ENCODE results near the gene ETFA.

Gene ETFA

GRCh38 chr15:76345583-76345879, 34.3 kb upstream of the ETFA start:
- TF ChIP-seq ZNF565 (CRISPR knock-in tag; conservative IDR thresholded peaks at IDR 0.05; ENCODE audit: low read depth) (no peak), ZFP30 (CRISPR knock-in tag; IDR thresholded peaks at IDR 0.05) (no peak), OSR1 (CRISPR knock-in tag; IDR thresholded peaks at IDR 0.05) (no peak), BACH2 (CRISPR knock-in tag; IDR thresholded peaks at IDR 0.05; ENCODE audit: borderline replicate concordance) (no peak), CSDC2 (CRISPR knock-in tag; IDR thresholded peaks at IDR 0.05) (no peak), POU6F1 (CRISPR knock-in tag; IDR thresholded peaks at IDR 0.05; ENCODE audit: borderline replicate concordance, low read depth) (no peak), TCF4 (CRISPR knock-in tag; IDR thresholded peaks at IDR 0.05; ENCODE audit: borderline replicate concordance) (no peak), TSHZ2 (CRISPR knock-in tag; IDR thresholded peaks at IDR 0.05) (no peak), ZFP3 (CRISPR knock-in tag; IDR thresholded peaks at IDR 0.05) (no peak), ESRRG (CRISPR knock-in tag; IDR thresholded peaks at IDR 0.05) (no peak), TOX (CRISPR knock-in tag; IDR thresholded peaks at IDR 0.05; ENCODE audit: borderline replicate concordance) (no peak), RARB (CRISPR knock-in tag; IDR thresholded peaks at IDR 0.05) (no peak), ISL1 (CRISPR knock-in tag; IDR thresholded peaks at IDR 0.05) (no peak), PATZ1 (CRISPR knock-in tag; IDR thresholded peaks at IDR 0.05; ENCODE audit: borderline replicate concordance) (no peak), CSRNP3 (CRISPR knock-in tag; IDR thresholded peaks at IDR 0.05) (no peak), ZC3H10 (CRISPR knock-in tag; IDR thresholded peaks at IDR 0.05) (no peak), ZNF70 (CRISPR knock-in tag; IDR thresholded peaks at IDR 0.05) (no peak)
- ATAC-seq, result no peak

GRCh38 chr15:76344893-76345582, 33.8 kb upstream of the ETFA start:
- ATAC-seq, result no peak
- TF ChIP-seq PPARA (CRISPR knock-in tag; IDR thresholded peaks at IDR 0.05; ENCODE audit: borderline replicate concordance), result no peak
- TF ChIP-seq ZC3H10 (CRISPR knock-in tag; IDR thresholded peaks at IDR 0.05), result no peak
- no peak for TF ChIP-seq CREB5 (CRISPR knock-in tag; IDR thresholded peaks at IDR 0.05; ENCODE audit: low read depth)
- TF ChIP-seq ZNF565 (CRISPR knock-in tag; conservative IDR thresholded peaks at IDR 0.05; ENCODE audit: low read depth), result no peak
- no peak for TF ChIP-seq ESRRG (CRISPR knock-in tag; IDR thresholded peaks at IDR 0.05)
- TF ChIP-seq RARB (CRISPR knock-in tag; IDR thresholded peaks at IDR 0.05), result no peak
- no peak for TF ChIP-seq ZFP3 (CRISPR knock-in tag; IDR thresholded peaks at IDR 0.05)
- no peak for TF ChIP-seq ZFP30 (CRISPR knock-in tag; IDR thresholded peaks at IDR 0.05)
- TF ChIP-seq BACH2 (CRISPR knock-in tag; IDR thresholded peaks at IDR 0.05; ENCODE audit: borderline replicate concordance), result no peak
- no peak for TF ChIP-seq ZNF8 (CRISPR knock-in tag; IDR thresholded peaks at IDR 0.05)
- TF ChIP-seq ZNF70 (CRISPR knock-in tag; IDR thresholded peaks at IDR 0.05), result no peak
- no peak for TF ChIP-seq CSDC2 (CRISPR knock-in tag; IDR thresholded peaks at IDR 0.05)
- no peak for TF ChIP-seq SNAI2 (CRISPR knock-in tag; IDR thresholded peaks at IDR 0.05)
- no peak for TF ChIP-seq ARNTL (CRISPR knock-in tag; IDR thresholded peaks at IDR 0.05; ENCODE audit: borderline replicate concordance, low read depth)
- TF ChIP-seq OSR1 (CRISPR knock-in tag; IDR thresholded peaks at IDR 0.05), result no peak
- TF ChIP-seq CSRNP3 (CRISPR knock-in tag; IDR thresholded peaks at IDR 0.05), result no peak
